ENCODE results near the gene AFAP1L2.

DNA sequence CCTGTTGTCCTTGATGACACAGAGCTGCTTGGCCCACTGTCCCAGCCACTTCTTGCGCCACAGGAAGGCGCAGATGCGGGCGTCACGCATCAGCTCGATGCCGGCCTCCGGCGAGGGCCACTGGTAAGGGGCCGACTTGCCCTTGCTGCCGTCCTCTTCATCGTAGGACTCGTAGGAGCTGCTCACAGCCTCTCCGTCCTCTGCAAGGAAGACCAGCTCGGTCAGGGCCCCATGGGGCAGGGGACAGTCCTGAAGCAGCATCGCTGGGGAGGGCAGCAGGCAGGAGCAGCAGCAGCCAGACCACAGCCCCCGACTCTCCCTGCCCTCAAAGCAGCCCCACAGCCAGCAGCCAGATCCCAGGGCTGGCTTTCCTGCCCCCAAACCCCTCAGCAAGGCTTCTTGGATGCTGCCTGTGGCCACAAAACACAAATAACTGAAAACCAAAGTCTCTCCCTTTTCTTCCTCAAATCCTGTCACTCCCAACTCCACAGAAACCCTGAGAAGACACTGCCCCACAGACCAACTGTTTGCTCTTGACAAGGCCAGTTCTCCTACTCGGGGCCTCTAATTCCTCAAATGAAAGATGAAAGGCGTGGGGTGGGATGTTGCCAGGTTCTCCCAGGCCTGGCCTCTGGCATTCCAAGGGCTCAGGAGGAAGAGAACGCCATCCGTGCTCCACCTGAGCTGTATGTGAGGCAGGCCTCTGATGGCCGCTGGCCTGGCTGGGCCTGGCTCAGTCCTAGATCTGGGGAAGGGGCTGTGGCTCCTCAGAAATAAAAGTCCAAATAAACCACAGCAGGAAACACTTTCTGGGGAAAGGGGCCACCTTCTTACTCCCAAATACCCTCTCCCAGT lies 88.5 kb downstream of the AFAP1L2 start:
- TF ChIP-seq EZH2 (IDR thresholded peaks at IDR 0.05; ENCODE audit: insufficient read depth, poor library complexity, severe bottlenecking) (no peak), EZH2phosphoT487 (IDR thresholded peaks at IDR 0.05; ENCODE audit: insufficient read depth, low read depth) (no peak)
